Glutamatergic neuron (in vitro differentiated cells): ENCODE results near the gene BIRC5. TPM values are rescaled to one million over a fixed set of nuclear protein-coding genes. Genes with fewer than 3 reads are reported as not detected.

Source experiments
- DNase-seq: peaks from one replicate; pipeline ENCODE4 v3.0.0; 2022
- H3K27ac Mint-ChIP-seq: one replicate; pipeline ENCODE4 v1.8.0; 2020; ENCODE audit warnings: mild to moderate bottlenecking, mixed read lengths, inconsistent platforms; ENCODE audit not compliant: unreplicated experiment
- H3K27me3 Mint-ChIP-seq: one replicate; pipeline ENCODE4 v1.8.0; 2020; ENCODE audit warnings: mild to moderate bottlenecking, moderate library complexity, mixed read lengths, inconsistent platforms; ENCODE audit not compliant: unreplicated experiment
- H3K36me3 Mint-ChIP-seq: one replicate; pipeline ENCODE4 v1.8.0; 2020; ENCODE audit warnings: mild to moderate bottlenecking, mixed read lengths, inconsistent platforms; ENCODE audit not compliant: unreplicated experiment
- H3K4me1 Mint-ChIP-seq: one replicate; pipeline ENCODE4 v1.8.0; 2020; ENCODE audit warnings: mild to moderate bottlenecking, low read depth, mixed read lengths, inconsistent platforms; ENCODE audit not compliant: unreplicated experiment
- H3K4me3 Mint-ChIP-seq: one replicate; pipeline ENCODE4 v1.8.0; 2020; ENCODE audit warnings: mild to moderate bottlenecking, mixed read lengths, inconsistent platforms; ENCODE audit not compliant: unreplicated experiment
- H3K9me3 Mint-ChIP-seq: one replicate; pipeline ENCODE4 v1.8.0; 2020; ENCODE audit warnings: mild to moderate bottlenecking, moderate library complexity, mixed read lengths, inconsistent platforms; ENCODE audit not compliant: unreplicated experiment
- CTCF ChIP-seq: fragments of 200-600 bp; sonication (generic); IDR thresholded peaks from one replicate; pipeline ENCODE4 v1.5.0; 2021; ENCODE audit not compliant: partially characterized antibody, unreplicated experiment
- total RNA-seq: library from RNA; stranded (reverse); fragmentation: NEBNext Ultra II Directional; extraction: Animal tissue kit (Norgen Biotek cat#: 25700); gene quantifications from one replicate; pipeline ENCODE4 v1.2.1, GENCODE V29; 2021; ENCODE audit not compliant: unreplicated experiment

BIRC5 gene
- total RNA-seq, 1 donor from 2014 or later: 14.5 TPM

- DNase-seq: no peak
- no peak overlapping the region for H3K4me3 Mint-ChIP-seq
- peaks cover 2% of the 10 kb centered on the region for H3K27me3 Mint-ChIP-seq
- no peaks in the 10 kb centered on the region for H3K36me3 Mint-ChIP-seq
- H3K27ac Mint-ChIP-seq: no peak overlapping the region
- peaks cover 1% of the 10 kb centered on the region for H3K4me1 Mint-ChIP-seq
- TF ChIP-seq CTCF: no peak
- peaks cover 2% of the 10 kb centered on the region for H3K9me3 Mint-ChIP-seq
Measured at GRCh38 chr17:78249818-78250806, 36.1 kb downstream of the BIRC5 start.

GRCh38 chr17:78250891-78251772 lies 37.1 kb downstream of the BIRC5 start:
- peak; percentile 98 for TF ChIP-seq CTCF
- Mint-ChIP-seq H3K36me3 (no peaks in the 10 kb centered on the region), H3K4me3 (no peak overlapping the region), H3K27ac (no peak overlapping the region), H3K27me3 (peaks cover 2% of the 10 kb centered on the region), H3K4me1 (peaks cover 1% of the 10 kb centered on the region), H3K9me3 (peaks cover 2% of the 10 kb centered on the region)
- DNase-seq: peak; percentile 92

GRCh38 chr17:78251773-78252103 lies 37.7 kb downstream of the BIRC5 start:
- H3K36me3 Mint-ChIP-seq: no peaks in the 10 kb centered on the region
- peaks cover 1% of the 10 kb centered on the region for H3K4me1 Mint-ChIP-seq
- DNase-seq: no peak
- H3K9me3 Mint-ChIP-seq: peaks cover 2% of the 10 kb centered on the region
- H3K4me3 Mint-ChIP-seq: no peak overlapping the region
- no peak for TF ChIP-seq CTCF
- peaks cover 2% of the 10 kb centered on the region for H3K27me3 Mint-ChIP-seq
- no peak overlapping the region for H3K27ac Mint-ChIP-seq

- Mint-ChIP-seq H3K27ac (no peak overlapping the region), H3K4me1 (peaks cover 1% of the 10 kb centered on the region), H3K4me3 (no peak overlapping the region), H3K36me3 (no peaks in the 10 kb centered on the region), H3K9me3 (peaks cover 2% of the 10 kb centered on the region), H3K27me3 (no peaks in the 10 kb centered on the region)
- DNase-seq: no peak
- TF ChIP-seq CTCF: no peak
Measured at GRCh38 chr17:78252111-78252634, 38.1 kb downstream of the BIRC5 start.
